ENCODE results near the gene BTBD9. TPM values are rescaled to one million over a fixed set of nuclear protein-coding genes. Genes with fewer than 3 reads are reported as not detected.

The BTBD9 gene
- total RNA-seq, 1 experiment from 2014 or later, result 4.3 TPM

- CTCF ChIA-PET, result no interaction called here
- TF ChIP-seq EZH2 (IDR thresholded peaks at IDR 0.05; ENCODE audit: low read length, unreplicated experiment) (no peak), CTCF (conservative IDR thresholded peaks at IDR 0.05; ENCODE audit: low read depth, low read length) (no peak), EZH2phosphoT487 (IDR thresholded peaks at IDR 0.05; ENCODE audit: borderline replicate concordance, low read length) (no peak)
- intact Hi-C loops (cut with micrococcal nuclease), result no loop called here
Observed at GRCh38 chr6:38531134-38531533, 108.6 kb downstream of the BTBD9 start.

GRCh38 chr6:38528196-38528965, 111.3 kb downstream of the BTBD9 start:
- no peak overlapping the region for H3K27ac ChIP-seq (ENCODE audit: low read length)
- no peaks in the 10 kb centered on the region for H3F3A ChIP-seq (ENCODE audit: low read length, unreplicated experiment)
- ChIA-PET CTCF (no interaction called here), POLR2A (ENCODE audit: unreplicated experiment) (no interaction called here)
- intact Hi-C loops (cut with micrococcal nuclease), result no loop called here
- DNase-seq, result no peak
- BruUV-seq (replicated peaks), result no TSS peak
- no peak overlapping the region for H3K9ac ChIP-seq (ENCODE audit: low read length)
- no peaks in the 10 kb centered on the region for H3K27me3 ChIP-seq (ENCODE audit: low read length)
- no peak for TF ChIP-seq CTCF (conservative IDR thresholded peaks at IDR 0.05; ENCODE audit: low read depth, low read length)
- ATAC-seq, result no peak
- no peak overlapping the region for H2AFZ ChIP-seq (ENCODE audit: low read length)
- no peaks in the 10 kb centered on the region for H3K36me3 ChIP-seq (ENCODE audit: low read depth, low read length)
- no peak overlapping the region for H3K4me2 ChIP-seq (ENCODE audit: low read length)
- peaks cover 18% of the 10 kb centered on the region; the same call in 1 of the 2 replicates for H3K4me1 ChIP-seq (ENCODE audit: insufficient read depth, low read length)
- no peak overlapping the region for H3K4me3 ChIP-seq (ENCODE audit: low read length)
- H3K79me2 ChIP-seq (ENCODE audit: low read length), result no peaks in the 10 kb centered on the region
- H3K9me3 ChIP-seq (ENCODE audit: low read length), result no peaks in the 10 kb centered on the region
- H4K20me1 ChIP-seq (ENCODE audit: low read length), result no peaks in the 10 kb centered on the region
- no peaks in the 10 kb centered on the region for H3K9me2 ChIP-seq (replicated peaks; ENCODE audit: low read length)

More at GRCh38 chr6:38531134-38531533, 108.6 kb downstream of the BTBD9 start:
- Histone ChIP-seq H3K9me3 (ENCODE audit: low read length) (no peaks in the 10 kb centered on the region), H3K27me3 (ENCODE audit: low read length) (no peaks in the 10 kb centered on the region), H3K36me3 (ENCODE audit: low read depth, low read length) (no peaks in the 10 kb centered on the region), H2AFZ (ENCODE audit: low read length) (no peak overlapping the region), H3K79me2 (ENCODE audit: low read length) (no peaks in the 10 kb centered on the region), H3K4me3 (ENCODE audit: low read length) (no peak overlapping the region), H3K4me1 (ENCODE audit: insufficient read depth, low read length) (no peaks in the 10 kb centered on the region), H3K9me2 (replicated peaks; ENCODE audit: low read length) (no peaks in the 10 kb centered on the region), H4K20me1 (ENCODE audit: low read length) (no peaks in the 10 kb centered on the region), H3K27ac (ENCODE audit: low read length) (no peak overlapping the region), H3K9ac (ENCODE audit: low read length) (no peak overlapping the region), H3F3A (ENCODE audit: low read length, unreplicated experiment) (no peaks in the 10 kb centered on the region), H3K4me2 (ENCODE audit: low read length) (no peak overlapping the region)
- POLR2A ChIA-PET (ENCODE audit: unreplicated experiment), result interaction anchor here (0.6 kb wide), 1 partner anchor 58 kb away, joined by 5 read pairs; no protein-coding TSS in a partner anchor
- no TSS peak for BruUV-seq (replicated peaks)
- DNase-seq, result no peak
- no peak for ATAC-seq

- no peak overlapping the region for H3K9ac ChIP-seq (ENCODE audit: low read length)
- H3K79me2 ChIP-seq (ENCODE audit: low read length), result no peaks in the 10 kb centered on the region
- H3K4me2 ChIP-seq (ENCODE audit: low read length), result no peak overlapping the region
- H3K27me3 ChIP-seq (ENCODE audit: low read length), result no peaks in the 10 kb centered on the region
- H3K9me2 ChIP-seq (replicated peaks; ENCODE audit: low read length), result no peaks in the 10 kb centered on the region
- peaks cover 18% of the 10 kb centered on the region; the same call in 1 of the 2 replicates for H3K4me1 ChIP-seq (ENCODE audit: insufficient read depth, low read length)
- no peak overlapping the region for H3K4me3 ChIP-seq (ENCODE audit: low read length)
- H3K9me3 ChIP-seq (ENCODE audit: low read length), result no peaks in the 10 kb centered on the region
- DNase-seq (no peak), ATAC-seq (no peak)
- H4K20me1 ChIP-seq (ENCODE audit: low read length), result no peaks in the 10 kb centered on the region
- no peaks in the 10 kb centered on the region for H3K36me3 ChIP-seq (ENCODE audit: low read depth, low read length)
- H3K27ac ChIP-seq (ENCODE audit: low read length), result no peak overlapping the region
- H2AFZ ChIP-seq (ENCODE audit: low read length), result no peak overlapping the region
- ChIA-PET POLR2A (ENCODE audit: unreplicated experiment) (no interaction called here), CTCF (no interaction called here)
- BruUV-seq (replicated peaks), result no TSS peak
- intact Hi-C loops (cut with micrococcal nuclease), result no loop called here
- TF ChIP-seq EZH2phosphoT487 (IDR thresholded peaks at IDR 0.05; ENCODE audit: borderline replicate concordance, low read length), result no peak
- TF ChIP-seq EZH2 (IDR thresholded peaks at IDR 0.05; ENCODE audit: low read length, unreplicated experiment), result no peak
- TF ChIP-seq CTCF (conservative IDR thresholded peaks at IDR 0.05; ENCODE audit: low read depth, low read length), result no peak
- no peaks in the 10 kb centered on the region for H3F3A ChIP-seq (ENCODE audit: low read length, unreplicated experiment)
Observed at GRCh38 chr6:38527371-38527770, 112.4 kb downstream of the BTBD9 start.

Data from PC-3 (cell line).